Measurements from ENCODE around the gene OPTN.

OPTN gene

DNA sequence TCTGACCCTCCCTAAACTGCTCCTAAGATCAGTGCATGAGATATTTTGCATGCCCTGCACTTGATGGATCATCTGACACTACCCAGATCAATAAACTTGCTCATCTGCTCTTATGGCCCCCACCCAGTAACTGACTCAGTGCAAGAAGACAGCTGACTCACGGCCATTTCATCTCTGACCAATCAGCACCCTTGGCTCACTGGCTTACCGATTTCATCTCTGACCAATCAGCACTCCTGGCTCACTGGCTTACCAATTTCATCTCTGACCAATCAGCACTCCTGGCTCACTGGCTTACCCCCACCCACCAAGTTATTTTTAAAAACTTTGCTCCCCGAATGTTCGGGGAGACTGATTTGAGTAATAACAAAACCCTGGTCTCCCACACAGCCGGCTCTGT lies 37.2 kb upstream of the OPTN start:
- TF ChIP-seq, protein P1, sequence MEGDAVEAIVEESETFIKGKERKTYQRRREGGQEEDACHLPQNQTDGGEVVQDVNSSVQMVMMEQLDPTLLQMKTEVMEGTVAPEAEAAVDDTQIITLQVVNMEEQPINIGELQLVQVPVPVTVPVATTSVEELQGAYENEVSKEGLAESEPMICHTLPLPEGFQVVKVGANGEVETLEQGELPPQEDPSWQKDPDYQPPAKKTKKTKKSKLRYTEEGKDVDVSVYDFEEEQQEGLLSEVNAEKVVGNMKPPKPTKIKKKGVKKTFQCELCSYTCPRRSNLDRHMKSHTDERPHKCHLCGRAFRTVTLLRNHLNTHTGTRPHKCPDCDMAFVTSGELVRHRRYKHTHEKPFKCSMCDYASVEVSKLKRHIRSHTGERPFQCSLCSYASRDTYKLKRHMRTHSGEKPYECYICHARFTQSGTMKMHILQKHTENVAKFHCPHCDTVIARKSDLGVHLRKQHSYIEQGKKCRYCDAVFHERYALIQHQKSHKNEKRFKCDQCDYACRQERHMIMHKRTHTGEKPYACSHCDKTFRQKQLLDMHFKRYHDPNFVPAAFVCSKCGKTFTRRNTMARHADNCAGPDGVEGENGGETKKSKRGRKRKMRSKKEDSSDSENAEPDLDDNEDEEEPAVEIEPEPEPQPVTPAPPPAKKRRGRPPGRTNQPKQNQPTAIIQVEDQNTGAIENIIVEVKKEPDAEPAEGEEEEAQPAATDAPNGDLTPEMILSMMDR (IDR thresholded peaks at IDR 0.05; ENCODE audit: insufficient read depth, low read length, poor library complexity, severe bottlenecking): no peak
- no peak for DNase-seq (ENCODE audit: extremely low read depth, insufficient read length)
- Histone ChIP-seq H3K27me3 (replicated peaks; ENCODE audit: control insufficient read depth, insufficient read depth, low read length) (no peaks in the 10 kb centered on the region), H3K4me3 (replicated peaks; ENCODE audit: low read depth, low read length) (no peak overlapping the region), H3K36me3 (ENCODE audit: control insufficient read depth, insufficient read depth, low read length) (no peaks in the 10 kb centered on the region)

DNA sequence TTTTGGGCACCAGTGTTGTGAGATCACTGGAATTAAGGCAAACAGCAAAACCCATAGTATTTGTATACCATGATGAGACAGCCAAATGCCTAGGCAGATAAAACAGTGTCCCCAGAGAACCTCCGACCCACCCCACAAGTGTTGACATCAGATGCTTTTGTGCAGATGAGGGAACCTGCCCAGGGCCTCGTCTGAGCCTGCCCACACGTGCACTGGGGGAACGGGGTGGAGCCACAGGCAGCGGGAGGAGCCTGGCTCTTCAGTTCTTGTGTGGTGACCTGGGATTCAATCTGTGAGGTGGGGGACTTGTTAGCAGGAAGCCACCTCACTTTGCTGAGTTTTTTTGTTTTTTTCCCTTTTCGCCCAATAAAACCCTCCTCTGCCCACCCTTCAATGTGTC lies 33.4 kb upstream of the OPTN start:
- no peaks in the 10 kb centered on the region for H3K36me3 ChIP-seq (ENCODE audit: control insufficient read depth, insufficient read depth, low read length)
- DNase-seq (ENCODE audit: extremely low read depth, insufficient read length): no peak
- TF ChIP-seq, protein P1 (IDR thresholded peaks at IDR 0.05; ENCODE audit: insufficient read depth, low read length, poor library complexity, severe bottlenecking): no peak
- no peaks in the 10 kb centered on the region for H3K27me3 ChIP-seq (replicated peaks; ENCODE audit: control insufficient read depth, insufficient read depth, low read length)
- H3K4me3 ChIP-seq (replicated peaks; ENCODE audit: low read depth, low read length): no peak overlapping the region

DNA sequence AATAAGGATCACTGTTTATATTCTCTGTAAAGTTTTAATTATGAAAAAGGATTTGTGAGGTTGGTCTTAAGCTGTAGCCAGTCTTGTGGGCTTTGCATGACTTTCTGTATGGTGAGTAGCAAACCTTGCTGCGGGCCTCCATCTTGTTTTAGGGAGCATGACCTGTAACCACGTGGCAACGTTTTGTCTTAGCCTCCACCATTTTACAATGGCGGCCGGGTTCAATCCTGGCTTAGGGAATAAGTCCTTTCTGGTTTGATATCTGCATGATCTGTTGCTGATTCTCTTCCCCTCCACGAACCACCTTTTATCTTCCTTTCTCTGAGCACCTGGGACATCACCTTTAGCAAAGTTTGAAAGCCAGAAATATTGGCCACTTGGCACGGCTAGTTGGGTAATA lies 32.5 kb upstream of the OPTN start:
- Histone ChIP-seq H3K27me3 (replicated peaks; ENCODE audit: control insufficient read depth, insufficient read depth, low read length) (no peaks in the 10 kb centered on the region), H3K36me3 (ENCODE audit: control insufficient read depth, insufficient read depth, low read length) (no peaks in the 10 kb centered on the region), H3K4me3 (replicated peaks; ENCODE audit: low read depth, low read length) (no peak overlapping the region)
- DNase-seq (ENCODE audit: extremely low read depth, insufficient read length): no peak
- TF ChIP-seq, protein P1 (IDR thresholded peaks at IDR 0.05; ENCODE audit: insufficient read depth, low read length, poor library complexity, severe bottlenecking): no peak

DNA sequence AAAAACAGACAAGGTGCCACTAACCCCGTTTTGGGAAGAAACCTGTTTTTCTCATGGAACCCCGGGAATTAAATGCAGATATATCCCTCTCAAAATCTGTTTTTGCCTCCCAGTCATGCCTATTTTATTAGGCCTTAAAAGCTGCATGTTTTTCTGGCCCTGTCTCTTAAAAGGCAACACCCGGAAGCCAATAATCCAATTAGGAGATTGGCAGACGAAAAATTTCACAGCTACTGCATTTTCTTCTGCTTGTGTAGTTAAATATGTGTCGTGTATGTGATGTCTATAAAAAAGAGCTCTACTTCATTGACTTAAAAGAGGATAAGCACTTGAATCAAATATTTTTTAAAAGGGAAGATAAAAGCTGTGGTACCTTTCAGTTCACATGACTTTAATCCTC lies 31.9 kb upstream of the OPTN start:
- H3K4me3 ChIP-seq (replicated peaks; ENCODE audit: low read depth, low read length): no peak overlapping the region
- H3K36me3 ChIP-seq (ENCODE audit: control insufficient read depth, insufficient read depth, low read length): no peaks in the 10 kb centered on the region
- H3K27me3 ChIP-seq (replicated peaks; ENCODE audit: control insufficient read depth, insufficient read depth, low read length): no peaks in the 10 kb centered on the region
- no peak for DNase-seq (ENCODE audit: extremely low read depth, insufficient read length)
- TF ChIP-seq, protein P1 (IDR thresholded peaks at IDR 0.05; ENCODE audit: insufficient read depth, low read length, poor library complexity, severe bottlenecking): no peak

DNA sequence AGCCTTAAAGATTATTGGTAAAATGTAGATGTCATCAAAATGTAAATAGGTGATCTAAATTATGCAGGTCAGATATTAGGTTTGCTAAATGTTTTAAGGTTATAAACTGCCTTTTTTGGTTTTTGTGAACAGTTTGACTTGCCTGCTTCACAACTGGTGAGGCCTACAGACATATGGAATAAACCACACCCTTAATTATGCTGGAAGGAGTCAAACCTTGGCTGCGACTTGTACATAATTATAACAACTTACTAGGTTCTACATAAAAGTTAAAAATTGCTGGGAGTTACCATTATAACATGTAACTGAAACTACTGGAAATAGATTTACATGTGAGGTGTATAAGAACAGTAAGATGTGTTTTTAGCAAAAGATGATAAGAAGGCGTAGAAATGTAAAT lies 31.5 kb upstream of the OPTN start:
- no peak overlapping the region for H3K4me3 ChIP-seq (replicated peaks; ENCODE audit: low read depth, low read length)
- no peaks in the 10 kb centered on the region for H3K36me3 ChIP-seq (ENCODE audit: control insufficient read depth, insufficient read depth, low read length)
- H3K27me3 ChIP-seq (replicated peaks; ENCODE audit: control insufficient read depth, insufficient read depth, low read length): no peaks in the 10 kb centered on the region
- TF ChIP-seq, protein P1 (IDR thresholded peaks at IDR 0.05; ENCODE audit: insufficient read depth, low read length, poor library complexity, severe bottlenecking): no peak
- DNase-seq (ENCODE audit: extremely low read depth, insufficient read length): no peak

DNA sequence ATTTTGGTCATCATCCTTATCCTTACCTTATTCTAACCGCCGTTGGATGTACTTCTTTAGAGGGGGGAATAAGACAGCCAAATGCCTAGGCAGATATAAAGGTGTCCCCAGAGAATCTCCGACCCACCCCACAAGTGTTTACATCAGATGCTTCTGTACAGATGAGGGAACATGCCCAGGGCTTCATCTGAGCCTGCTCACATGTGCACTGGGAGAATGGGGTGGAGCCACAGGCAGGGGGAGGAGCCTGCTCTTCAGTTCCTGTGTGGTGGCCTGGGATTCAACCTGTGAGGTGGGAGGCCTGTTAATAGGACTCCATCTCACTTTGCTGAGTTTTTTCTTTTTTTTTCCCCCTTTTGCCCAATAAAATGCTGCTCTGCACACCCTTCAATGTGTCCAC lies 27.6 kb upstream of the OPTN start:
- no peak for DNase-seq (ENCODE audit: extremely low read depth, insufficient read length)
- H3K27me3 ChIP-seq (replicated peaks; ENCODE audit: control insufficient read depth, insufficient read depth, low read length): no peaks in the 10 kb centered on the region
- no peak overlapping the region for H3K4me3 ChIP-seq (replicated peaks; ENCODE audit: low read depth, low read length)
- H3K36me3 ChIP-seq (ENCODE audit: control insufficient read depth, insufficient read depth, low read length): no peaks in the 10 kb centered on the region
- TF ChIP-seq, protein P1 (IDR thresholded peaks at IDR 0.05; ENCODE audit: insufficient read depth, low read length, poor library complexity, severe bottlenecking): no peak
